Gastrocnemius medialis (tissue), 4 donors: ENCODE measurements around the gene DNASE1L1. TPM values are rescaled to one million over a fixed set of nuclear protein-coding genes. Genes with fewer than 3 reads are reported as not detected.
A peak's percentile ranks its signal among the peaks of the same experiment; 100 is the strongest.

ENCODE experiments used
- ATAC-seq, 2 donors: fragments of 150-250 bp; one replicate each; pipeline ENCODE4 v1.9.1; 2016
- DNase-seq, 2 donors: peaks; one replicate each; pipeline ENCODE4 v3.0.0-alpha.2; 2019
- H3K27ac ChIP-seq, 4 donors: fragments of 200-600 bp; sonication (generic); 1 replicate in 1 of 4; 2 replicates in 3 of 4; pipeline ENCODE4 v1.5.1; 2016 to 2018; ENCODE audit warnings: mild to moderate bottlenecking in 2 of 4, moderate library complexity in 1 of 4
- H3K27me3 ChIP-seq, 3 donors: fragments of 200-600 bp; sonication (generic) in 2 of 3; 1 replicate in 1 of 3; 2 replicates in 2 of 3; pipeline versions ENCODE4 v1.5.1 to v1.6.0; 2016 to 2019; ENCODE audit warnings: mild to moderate bottlenecking in 1 of 3, moderate library complexity in 1 of 3
- H3K36me3 ChIP-seq, 2 donors: fragments of 200-600 bp; sonication (generic) in 1 of 2; one replicate each; pipeline ENCODE4 v1.5.1; 2017 to 2018
- H3K4me1 ChIP-seq, 2 donors: fragments of 200-600 bp; sonication (generic) in 1 of 2; one replicate each; pipeline ENCODE4 v1.5.1; 2016 to 2017; ENCODE audit warnings: mild to moderate bottlenecking in 2 of 2
- H3K4me3 ChIP-seq, 4 donors: fragments of 200-600 bp; sonication (generic) in 3 of 4; 1 replicate in 1 of 4; 2 replicates in 3 of 4; pipeline ENCODE4 v1.5.1; 2016 to 2019; ENCODE audit warnings: mild to moderate bottlenecking in 2 of 4
- H3K9me3 ChIP-seq, 3 donors: fragments of 200-600 bp; sonication (generic) in 2 of 3; 1 replicate in 1 of 3; 2 replicates in 2 of 3; pipeline ENCODE4 v1.5.1; 2016 to 2019
- POLR2A ChIP-seq, 2 donors: fragments of 450-650 bp; IDR thresholded peaks; one replicate each; pipeline ENCODE4 v1.6.1; 2017; ENCODE audit warnings: antibody characterized with exemption in 2 of 2, mild to moderate bottlenecking in 2 of 2, moderate library complexity in 2 of 2
- in situ Hi-C, 4 donors: fragments of 200-750 bp; cut with MboI; loops; one replicate each; pipeline versions ENCODE4 v1.15.0 to v1.8.0; 2017; ENCODE audit warnings: low sequenced_read_pairs in 4 of 4
- intact Hi-C: fragments of 100-400 bp; cut with DNase I; formaldehyde crosslinking; loops from one replicate; pipeline ENCODE4 v1.15.1; 2023; ENCODE audit warnings: low total_unique reads
- total RNA-seq, 4 donors: library from RNA; depleted of rRNA; stranded (reverse); fragments of >200 nt; gene quantifications; one replicate each; pipeline versions ENCODE4 v1.1.0 to v1.2.3, GENCODE V29; 2016
- TF ChIP-seq, protein P1 (sequence below), 5 experiments: fragments of 450-650 bp in 3 of 5; fragments of 200-600 bp in 2 of 5; sonication (generic) in 2 of 5; IDR thresholded peaks in 4 of 5; conservative IDR thresholded peaks in 1 of 5; 1 replicate in 4 of 5; 2 replicates in 1 of 5; pipeline ENCODE4 v1.5.1; 2016 to 2019; ENCODE audit warnings: antibody characterized with exemption in 5 of 5, mild to moderate bottlenecking in 3 of 5, moderate library complexity in 3 of 5

DNASE1L1 gene
- total RNA-seq, 4 donors from 2014 or later = 88.4 to 148 (median 116) TPM

DNA sequence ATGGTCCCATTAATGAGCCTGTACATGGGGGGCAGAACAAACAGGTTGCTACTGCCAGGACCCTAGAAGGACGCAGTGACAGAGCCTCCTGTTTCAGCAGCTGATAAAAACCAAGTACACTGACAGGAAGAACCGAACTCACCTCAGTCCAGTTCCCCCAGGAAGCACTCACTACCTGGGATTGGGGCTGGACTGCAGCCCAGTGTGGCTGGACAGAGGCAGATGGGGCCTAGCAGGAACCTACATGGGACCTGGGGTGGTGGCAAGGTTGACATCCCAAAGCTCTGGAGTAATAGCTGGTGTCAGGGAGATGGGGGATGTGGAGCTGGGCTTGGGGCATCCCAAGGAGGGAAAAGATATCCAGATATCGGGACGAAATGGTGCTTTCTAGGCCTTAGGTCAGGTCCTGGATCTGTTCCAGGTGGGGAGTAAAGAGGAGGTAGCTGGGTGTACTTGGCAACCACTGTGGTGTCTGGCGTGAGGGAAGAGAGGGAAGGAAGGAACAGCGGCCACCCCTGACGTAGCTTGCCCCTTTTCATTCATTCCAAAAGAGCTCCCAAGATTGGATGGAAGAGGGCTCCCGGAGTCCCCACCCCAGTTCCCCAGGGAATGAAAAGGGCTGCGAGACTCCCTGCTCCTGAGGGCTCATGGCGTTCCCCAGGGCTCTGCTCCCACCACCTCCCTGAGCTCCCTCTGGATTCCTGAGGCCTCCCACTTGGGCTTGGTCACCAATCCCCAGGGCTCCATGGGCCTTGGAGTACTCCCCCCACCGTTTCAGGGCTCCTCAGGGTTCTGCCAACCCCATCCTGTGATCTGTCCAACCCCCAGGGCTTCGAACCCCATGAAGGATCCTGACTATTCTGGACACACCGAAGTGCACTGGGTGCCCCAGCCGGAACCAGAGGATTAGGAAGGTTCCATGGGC lies 25.4 kb downstream of the DNASE1L1 start:
- Histone ChIP-seq H3K4me3 (no peak overlapping the region), H3K27ac (no peak overlapping the region), H3K4me1 (peaks cover 4 to 10% of the 10 kb centered on the region in 2 donors), H3K27me3 (no peaks in the 10 kb centered on the region), H3K9me3 (no peaks in the 10 kb centered on the region), H3K36me3 (no peaks in the 10 kb centered on the region)
- TF ChIP-seq, protein P1, sequence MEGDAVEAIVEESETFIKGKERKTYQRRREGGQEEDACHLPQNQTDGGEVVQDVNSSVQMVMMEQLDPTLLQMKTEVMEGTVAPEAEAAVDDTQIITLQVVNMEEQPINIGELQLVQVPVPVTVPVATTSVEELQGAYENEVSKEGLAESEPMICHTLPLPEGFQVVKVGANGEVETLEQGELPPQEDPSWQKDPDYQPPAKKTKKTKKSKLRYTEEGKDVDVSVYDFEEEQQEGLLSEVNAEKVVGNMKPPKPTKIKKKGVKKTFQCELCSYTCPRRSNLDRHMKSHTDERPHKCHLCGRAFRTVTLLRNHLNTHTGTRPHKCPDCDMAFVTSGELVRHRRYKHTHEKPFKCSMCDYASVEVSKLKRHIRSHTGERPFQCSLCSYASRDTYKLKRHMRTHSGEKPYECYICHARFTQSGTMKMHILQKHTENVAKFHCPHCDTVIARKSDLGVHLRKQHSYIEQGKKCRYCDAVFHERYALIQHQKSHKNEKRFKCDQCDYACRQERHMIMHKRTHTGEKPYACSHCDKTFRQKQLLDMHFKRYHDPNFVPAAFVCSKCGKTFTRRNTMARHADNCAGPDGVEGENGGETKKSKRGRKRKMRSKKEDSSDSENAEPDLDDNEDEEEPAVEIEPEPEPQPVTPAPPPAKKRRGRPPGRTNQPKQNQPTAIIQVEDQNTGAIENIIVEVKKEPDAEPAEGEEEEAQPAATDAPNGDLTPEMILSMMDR (IDR thresholded peaks at IDR 0.05 in 4 of 5, conservative IDR thresholded peaks at IDR 0.05 in 1 of 5) = no peak
- no peak for TF ChIP-seq POLR2A (IDR thresholded peaks at IDR 0.05)
- in situ Hi-C loops = no loop called here
- DNase-seq (no peak), ATAC-seq (no peak)
- intact Hi-C loops = no loop called here

DNA sequence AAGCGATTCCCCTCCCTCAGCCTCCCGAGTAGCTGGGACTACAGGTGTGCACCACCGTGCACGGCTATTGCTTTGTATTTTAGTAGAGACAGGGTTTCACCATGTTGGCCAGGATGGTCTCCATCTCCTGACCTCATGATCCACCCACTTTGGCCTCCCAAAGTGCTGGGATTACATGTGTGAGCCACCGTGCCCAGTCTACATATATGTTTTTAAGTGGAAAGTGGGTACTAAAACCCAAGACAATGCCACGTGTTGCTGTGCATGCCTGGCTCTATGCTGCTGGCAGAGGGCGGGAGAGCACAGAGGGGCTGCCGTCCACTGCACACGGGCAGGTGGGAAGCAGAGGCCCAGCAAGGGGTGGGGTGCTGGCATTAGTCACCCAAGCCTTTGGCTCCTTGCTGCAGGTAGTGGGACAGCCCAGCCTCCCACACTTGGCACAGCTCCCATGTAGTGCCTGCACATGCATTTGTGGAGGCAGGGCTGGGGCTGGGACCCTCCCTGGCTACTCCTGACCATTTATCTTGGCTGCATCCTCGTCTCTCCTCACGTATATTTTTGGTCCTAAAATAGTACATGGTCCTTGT lies 26.5 kb downstream of the DNASE1L1 start:
- no peaks in the 10 kb centered on the region for H3K36me3 ChIP-seq
- H3K9me3 ChIP-seq = no peaks in the 10 kb centered on the region
- DNase-seq (no peak), ATAC-seq (no peak)
- H3K4me1 ChIP-seq = peaks cover 4 to 10% of the 10 kb centered on the region in 2 donors
- no peak overlapping the region for H3K4me3 ChIP-seq
- no peak overlapping the region for H3K27ac ChIP-seq
- TF ChIP-seq POLR2A (IDR thresholded peaks at IDR 0.05) = no peak
- TF ChIP-seq, protein P1 (IDR thresholded peaks at IDR 0.05 in 4 of 5, conservative IDR thresholded peaks at IDR 0.05 in 1 of 5) = no peak
- no peaks in the 10 kb centered on the region for H3K27me3 ChIP-seq
- in situ Hi-C loops = no loop called here
- intact Hi-C loops = no loop called here

DNA sequence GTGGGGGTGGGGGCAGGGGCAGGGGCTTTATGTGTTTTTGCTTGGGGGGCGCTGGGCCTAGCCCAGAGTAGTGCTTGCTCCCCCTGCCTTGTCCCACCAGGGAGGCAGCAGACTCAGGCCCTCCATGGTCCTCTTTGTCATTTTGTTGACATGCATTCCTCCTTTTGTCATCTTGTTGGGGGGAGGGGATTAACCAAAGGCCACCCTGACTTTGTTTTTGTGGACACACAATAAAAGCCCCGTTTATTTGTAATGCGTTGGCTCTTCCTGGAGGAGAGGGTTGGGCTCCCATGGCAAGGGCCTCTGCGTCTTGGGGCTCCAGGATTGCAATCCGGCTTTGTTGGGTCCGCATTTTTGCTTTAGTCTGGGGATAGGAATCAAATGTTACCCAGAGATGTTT lies 27.8 kb downstream of the DNASE1L1 start:
- in situ Hi-C loops (no loop called here), intact Hi-C loops (no loop called here)
- peaks cover 4 to 10% of the 10 kb centered on the region in 2 donors for H3K4me1 ChIP-seq
- no peak for DNase-seq
- TF ChIP-seq, protein P1 (IDR thresholded peaks at IDR 0.05 in 4 of 5, conservative IDR thresholded peaks at IDR 0.05 in 1 of 5) = no peak
- no peak for TF ChIP-seq POLR2A (IDR thresholded peaks at IDR 0.05)
- H3K4me3 ChIP-seq = no peak overlapping the region
- no peak for ATAC-seq
- no peaks in the 10 kb centered on the region for H3K9me3 ChIP-seq
- no peaks in the 10 kb centered on the region for H3K36me3 ChIP-seq
- no peaks in the 10 kb centered on the region for H3K27me3 ChIP-seq
- peak overlapping the region in 1 of 4 donors; percentile 83 for H3K27ac ChIP-seq

DNA sequence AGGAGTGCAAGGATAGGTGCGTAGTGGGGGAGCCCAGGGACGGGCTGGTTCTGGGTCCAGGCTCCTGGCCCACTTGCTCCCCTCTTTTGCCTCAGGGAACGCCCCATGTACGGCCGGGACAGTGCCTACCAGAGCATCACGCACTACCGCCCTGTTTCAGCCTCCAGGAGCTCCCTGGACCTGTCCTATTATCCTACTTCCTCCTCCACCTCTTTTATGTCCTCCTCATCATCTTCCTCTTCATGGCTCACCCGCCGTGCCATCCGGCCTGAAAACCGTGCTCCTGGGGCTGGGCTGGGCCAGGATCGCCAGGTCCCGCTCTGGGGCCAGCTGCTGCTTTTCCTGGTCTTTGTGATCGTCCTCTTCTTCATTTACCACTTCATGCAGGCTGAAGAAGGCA lies 28.3 kb downstream of the DNASE1L1 start:
- Histone ChIP-seq H3K27ac (peak overlapping the region; percentile 83 to 96 (median 96)), H3K9me3 (no peaks in the 10 kb centered on the region), H3K4me3 (no peak overlapping the region), H3K4me1 (peaks cover 4 to 10% of the 10 kb centered on the region in 2 donors), H3K36me3 (no peaks in the 10 kb centered on the region), H3K27me3 (no peaks in the 10 kb centered on the region)
- no peak for DNase-seq
- in situ Hi-C loops (no loop called here), intact Hi-C loops (no loop called here)
- TF ChIP-seq, protein P1 (IDR thresholded peaks at IDR 0.05 in 4 of 5, conservative IDR thresholded peaks at IDR 0.05 in 1 of 5) = no peak
- no peak for TF ChIP-seq POLR2A (IDR thresholded peaks at IDR 0.05)
- no peak for ATAC-seq
